GM12891 (cell line): ENCODE data around the gene DIP2B.

ENCODE experiments used
- POLR2A ChIP-seq: IDR thresholded peaks from 2 replicates; pipeline ENCODE4 v1.6.1; 2011; ENCODE audit warnings: low read depth, low read length, control low read depth
- POLR2AphosphoS5 ChIP-seq: IDR thresholded peaks from 2 replicates; pipeline ENCODE4 v1.6.1; 2011; ENCODE audit warnings: low read depth, low read length, control low read depth
- POU2F2 ChIP-seq: IDR thresholded peaks from 2 replicates; pipeline ENCODE4 v1.6.1; 2011; ENCODE audit warnings: low read depth, mild to moderate bottlenecking, control low read depth, low read length, moderate library complexity
- SPI1 ChIP-seq: IDR thresholded peaks from 2 replicates; pipeline ENCODE4 v1.6.1; 2011; ENCODE audit warnings: low read depth, low read length, control low read depth
- TAF1 ChIP-seq: IDR thresholded peaks from 2 replicates; pipeline ENCODE4 v1.6.1; 2011; ENCODE audit warnings: low read depth, low read length, control low read depth

DNA sequence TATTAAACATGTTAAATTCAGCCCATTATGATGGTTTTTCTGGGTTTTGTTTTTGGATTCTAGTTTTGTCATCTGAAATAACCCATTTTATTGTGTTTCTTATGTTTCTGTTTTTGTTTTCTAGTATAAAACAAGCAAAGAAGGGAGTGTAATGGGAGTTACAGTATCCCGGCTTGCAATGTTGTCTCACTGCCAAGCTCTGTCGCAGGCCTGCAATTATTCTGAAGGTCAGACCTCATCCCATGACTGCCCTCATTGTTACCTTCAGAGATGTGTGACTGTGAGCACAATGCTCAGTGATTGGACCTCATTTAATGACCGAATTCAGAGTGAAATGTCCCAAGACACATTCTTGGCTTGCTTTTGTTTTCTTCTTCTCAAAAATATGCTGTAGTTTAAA is 186.1 kb downstream of the DIP2B start:
- TF ChIP-seq POLR2A (no peak), POLR2AphosphoS5 (no peak), SPI1 (no peak), TAF1 (no peak), POU2F2 (no peak)
